MM.1S (cell line): ENCODE measurements around the gene ELOVL1.

Experiments
- DNase-seq: peaks from one replicate; pipeline ENCODE4 v3.0.0-alpha.2; 2015
- H2AFZ ChIP-seq: fragments of 300-600 bp; sonication (generic); 2 replicates; pipeline ENCODE4 v1.6.0; 2016; ENCODE audit warnings: antibody characterized with exemption, low read length
- H3F3A ChIP-seq: fragments of 300-600 bp; sonication (generic); 2 replicates; pipeline ENCODE4 v1.6.1; 2016; ENCODE audit warnings: mild to moderate bottlenecking, antibody characterized with exemption, low read length, moderate library complexity, mixed read lengths; ENCODE audit not compliant: insufficient read depth
- H3K27ac ChIP-seq: fragments of 300-600 bp; sonication (generic); 2 replicates; pipeline ENCODE4 v1.5.1; 2016; ENCODE audit warnings: mild to moderate bottlenecking, low read length
- H3K27me3 ChIP-seq: fragments of 300-600 bp; sonication (generic); replicated peaks from 2 replicates; pipeline ENCODE4 v1.6.0; 2016; ENCODE audit warnings: low read length; ENCODE audit not compliant: insufficient read depth
- H3K36me3 ChIP-seq: fragments of 300-600 bp; sonication (generic); replicated peaks from 2 replicates; pipeline ENCODE4 v1.6.1; 2016; ENCODE audit warnings: mild to moderate bottlenecking, low read length, mixed read lengths; ENCODE audit not compliant: insufficient read depth
- H3K4me1 ChIP-seq: fragments of 300-600 bp; sonication (generic); 2 replicates; pipeline ENCODE4 v1.6.1; 2016; ENCODE audit warnings: low read length, mixed read lengths
- H3K4me2 ChIP-seq: fragments of 300-600 bp; sonication (generic); 2 replicates; pipeline ENCODE4 v1.6.0; 2016; ENCODE audit warnings: low read depth, low read length
- H3K4me3 ChIP-seq: fragments of 300-600 bp; sonication (generic); 2 replicates; pipeline ENCODE4 v1.5.1; 2016; ENCODE audit warnings: low read length, mixed read lengths
- H3K79me2 ChIP-seq: fragments of 300-600 bp; sonication (generic); 2 replicates; pipeline ENCODE4 v1.6.1; 2016; ENCODE audit warnings: mixed run types, low read length, mixed read lengths
- H3K9ac ChIP-seq: fragments of 300-600 bp; sonication (generic); 2 replicates; pipeline ENCODE4 v1.6.1; 2016; ENCODE audit warnings: low read length, mixed read lengths
- H3K9me2 ChIP-seq: fragments of 300-600 bp; sonication (generic); replicated peaks from 2 replicates; pipeline ENCODE4 v1.6.1; 2016; ENCODE audit warnings: mild to moderate bottlenecking, low read length, mixed read lengths; ENCODE audit not compliant: insufficient read depth
- H3K9me3 ChIP-seq: fragments of 300-600 bp; sonication (generic); replicated peaks from 2 replicates; pipeline ENCODE4 v1.6.1; 2016; ENCODE audit warnings: mild to moderate bottlenecking, low read length, mixed read lengths; ENCODE audit not compliant: insufficient read depth
- H4K20me1 ChIP-seq: fragments of 300-600 bp; sonication (generic); 2 replicates; pipeline ENCODE4 v1.6.1; 2016; ENCODE audit warnings: mild to moderate bottlenecking, low read length, moderate library complexity, mixed read lengths; ENCODE audit not compliant: insufficient read depth
- CTCF ChIP-seq: fragments of 300-600 bp; sonication (generic); IDR thresholded peaks from 2 replicates; pipeline ENCODE4 v1.5.1; 2016; ENCODE audit warnings: antibody characterized with exemption, low read length, mixed read lengths
- EZH2 ChIP-seq: fragments of 300-600 bp; sonication (generic); optimal IDR thresholded peaks from 2 replicates; pipeline ENCODE3; 2017; ENCODE audit warnings: low read depth, mild to moderate bottlenecking, antibody characterized with exemption, low read length, mixed read lengths
- EZH2phosphoT487 ChIP-seq: fragments of 300-600 bp; sonication (generic); IDR thresholded peaks from 2 replicates; pipeline ENCODE4 v1.6.1; 2018; ENCODE audit warnings: antibody characterized with exemption, low read length

The ELOVL1 gene

GRCh38 chr1:43354936-43355335 is 12.9 kb downstream of the ELOVL1 start:
- H3K79me2 ChIP-seq: peaks cover 12% of the 10 kb centered on the region
- no peaks in the 10 kb centered on the region for H3K9me3 ChIP-seq
- H3K4me1 ChIP-seq: peaks cover 7% of the 10 kb centered on the region
- TF ChIP-seq EZH2phosphoT487 (no peak), CTCF (no peak), EZH2 (no peak)
- no peak for DNase-seq
- no peaks in the 10 kb centered on the region for H3K36me3 ChIP-seq
- no peaks in the 10 kb centered on the region for H3K9me2 ChIP-seq
- no peaks in the 10 kb centered on the region for H4K20me1 ChIP-seq
- no peak overlapping the region for H3K9ac ChIP-seq
- peaks cover 10% of the 10 kb centered on the region for H3F3A ChIP-seq
- H2AFZ ChIP-seq: no peak overlapping the region
- no peak overlapping the region for H3K4me3 ChIP-seq
- no peaks in the 10 kb centered on the region for H3K27me3 ChIP-seq
- H3K27ac ChIP-seq: no peak overlapping the region
- H3K4me2 ChIP-seq: no peak overlapping the region

GRCh38 chr1:43354471-43354870 is 13.3 kb downstream of the ELOVL1 start:
- Histone ChIP-seq H3F3A (peaks cover 15% of the 10 kb centered on the region), H3K27me3 (no peaks in the 10 kb centered on the region), H3K4me2 (no peak overlapping the region), H2AFZ (no peak overlapping the region), H3K27ac (no peak overlapping the region), H3K79me2 (peaks cover 8% of the 10 kb centered on the region), H3K36me3 (no peaks in the 10 kb centered on the region), H4K20me1 (no peaks in the 10 kb centered on the region), H3K9me2 (no peaks in the 10 kb centered on the region), H3K4me3 (no peak overlapping the region), H3K4me1 (peaks cover 9% of the 10 kb centered on the region; the same call in 1 of the 2 replicates), H3K9me3 (no peaks in the 10 kb centered on the region), H3K9ac (no peak overlapping the region)
- DNase-seq: no peak
- TF ChIP-seq EZH2phosphoT487 (no peak), CTCF (no peak), EZH2 (no peak)

- Histone ChIP-seq H3K9me3 (no peaks in the 10 kb centered on the region), H3K4me3 (no peak overlapping the region), H3K27me3 (no peaks in the 10 kb centered on the region), H3F3A (peaks cover 10% of the 10 kb centered on the region), H4K20me1 (no peaks in the 10 kb centered on the region), H3K9ac (no peak overlapping the region), H2AFZ (no peak overlapping the region), H3K79me2 (no peaks in the 10 kb centered on the region), H3K4me2 (no peak overlapping the region), H3K27ac (no peak overlapping the region), H3K36me3 (no peaks in the 10 kb centered on the region), H3K9me2 (no peaks in the 10 kb centered on the region), H3K4me1 (peaks cover 10% of the 10 kb centered on the region)
- no peak for DNase-seq
- TF ChIP-seq EZH2phosphoT487 (no peak), EZH2 (no peak), CTCF (no peak)
Observed at GRCh38 chr1:43352881-43353280, 14.9 kb downstream of the ELOVL1 start.
